Bronchial epithelial cell (primary cell): ENCODE measurements around the gene GALNS. TPM values are rescaled to one million over a fixed set of nuclear protein-coding genes. Genes with fewer than 3 reads are reported as not detected.

ENCODE experiments used
- DNase-seq: peaks from one replicate; pipeline ENCODE4 v3.0.0-alpha.2; 2010; ENCODE audit warnings: low read depth
- FAIRE-seq: peaks from 2 replicates; lab custom pipeline; 2011; peaks lifted over from hg19 to GRCh38; lab: Jason Lieb, UNC
- H3K27me3 ChIP-seq: 2 replicates; pipeline ENCODE4 v1.5.1; 2011; ENCODE audit warnings: low read length; ENCODE audit not compliant: control insufficient read depth, insufficient read depth
- H3K36me3 ChIP-seq: 2 replicates; pipeline ENCODE4 v1.5.1; 2011; ENCODE audit warnings: low read length; ENCODE audit not compliant: control insufficient read depth, insufficient read depth
- H3K4me3 ChIP-seq: 2 replicates; pipeline ENCODE4 v1.5.1; 2011; ENCODE audit warnings: mild to moderate bottlenecking, low read depth, low read length, control low read depth
- total RNA-seq: library from RNA; depleted of rRNA; stranded (reverse); fragments of >200 nt; gene quantifications from 2 replicates; pipeline ENCODE4 v1.2.1, GENCODE V29; 2014
- TF ChIP-seq, protein P1 (sequence below): IDR thresholded peaks from 2 replicates; pipeline ENCODE4 v1.5.1; 2011; ENCODE audit warnings: mild to moderate bottlenecking, moderate library complexity, low read length, control low read depth, inconsistent platforms; ENCODE audit not compliant: insufficient read depth, severe bottlenecking

The GALNS gene
- total RNA-seq, 1 donor from 2014 or later = 16.3 TPM

DNA sequence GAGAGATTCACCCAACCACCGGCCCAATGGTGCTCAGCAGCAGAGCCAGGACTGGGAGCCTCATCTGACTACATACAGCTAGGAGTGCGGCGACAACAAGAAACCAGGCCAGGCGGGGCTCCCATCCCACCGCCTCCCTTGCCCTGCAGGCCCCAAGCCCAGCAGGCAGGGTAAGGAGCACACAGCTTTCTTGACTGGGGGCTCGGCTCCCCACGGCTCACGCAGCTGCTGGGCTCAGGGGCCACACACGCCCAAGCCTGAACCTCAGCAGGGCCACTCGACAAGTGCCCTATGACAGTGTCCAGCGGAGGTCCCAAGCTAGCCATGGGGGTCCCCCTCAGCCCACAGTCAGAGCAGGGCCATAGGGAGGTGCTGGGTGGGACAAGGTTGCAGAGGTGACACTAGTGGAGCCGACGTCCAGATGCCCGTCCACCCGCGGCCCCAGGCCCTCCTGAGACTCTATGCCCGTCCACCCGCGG, 85.4 kb downstream of the GALNS start:
- FAIRE-seq (no peak), DNase-seq (no peak)
- peak overlapping the region; percentile 2 for H3K4me3 ChIP-seq
- TF ChIP-seq, protein P1, sequence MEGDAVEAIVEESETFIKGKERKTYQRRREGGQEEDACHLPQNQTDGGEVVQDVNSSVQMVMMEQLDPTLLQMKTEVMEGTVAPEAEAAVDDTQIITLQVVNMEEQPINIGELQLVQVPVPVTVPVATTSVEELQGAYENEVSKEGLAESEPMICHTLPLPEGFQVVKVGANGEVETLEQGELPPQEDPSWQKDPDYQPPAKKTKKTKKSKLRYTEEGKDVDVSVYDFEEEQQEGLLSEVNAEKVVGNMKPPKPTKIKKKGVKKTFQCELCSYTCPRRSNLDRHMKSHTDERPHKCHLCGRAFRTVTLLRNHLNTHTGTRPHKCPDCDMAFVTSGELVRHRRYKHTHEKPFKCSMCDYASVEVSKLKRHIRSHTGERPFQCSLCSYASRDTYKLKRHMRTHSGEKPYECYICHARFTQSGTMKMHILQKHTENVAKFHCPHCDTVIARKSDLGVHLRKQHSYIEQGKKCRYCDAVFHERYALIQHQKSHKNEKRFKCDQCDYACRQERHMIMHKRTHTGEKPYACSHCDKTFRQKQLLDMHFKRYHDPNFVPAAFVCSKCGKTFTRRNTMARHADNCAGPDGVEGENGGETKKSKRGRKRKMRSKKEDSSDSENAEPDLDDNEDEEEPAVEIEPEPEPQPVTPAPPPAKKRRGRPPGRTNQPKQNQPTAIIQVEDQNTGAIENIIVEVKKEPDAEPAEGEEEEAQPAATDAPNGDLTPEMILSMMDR = no peak
- no peaks in the 10 kb centered on the region for H3K27me3 ChIP-seq
- peaks cover 3% of the 10 kb centered on the region for H3K36me3 ChIP-seq

DNA sequence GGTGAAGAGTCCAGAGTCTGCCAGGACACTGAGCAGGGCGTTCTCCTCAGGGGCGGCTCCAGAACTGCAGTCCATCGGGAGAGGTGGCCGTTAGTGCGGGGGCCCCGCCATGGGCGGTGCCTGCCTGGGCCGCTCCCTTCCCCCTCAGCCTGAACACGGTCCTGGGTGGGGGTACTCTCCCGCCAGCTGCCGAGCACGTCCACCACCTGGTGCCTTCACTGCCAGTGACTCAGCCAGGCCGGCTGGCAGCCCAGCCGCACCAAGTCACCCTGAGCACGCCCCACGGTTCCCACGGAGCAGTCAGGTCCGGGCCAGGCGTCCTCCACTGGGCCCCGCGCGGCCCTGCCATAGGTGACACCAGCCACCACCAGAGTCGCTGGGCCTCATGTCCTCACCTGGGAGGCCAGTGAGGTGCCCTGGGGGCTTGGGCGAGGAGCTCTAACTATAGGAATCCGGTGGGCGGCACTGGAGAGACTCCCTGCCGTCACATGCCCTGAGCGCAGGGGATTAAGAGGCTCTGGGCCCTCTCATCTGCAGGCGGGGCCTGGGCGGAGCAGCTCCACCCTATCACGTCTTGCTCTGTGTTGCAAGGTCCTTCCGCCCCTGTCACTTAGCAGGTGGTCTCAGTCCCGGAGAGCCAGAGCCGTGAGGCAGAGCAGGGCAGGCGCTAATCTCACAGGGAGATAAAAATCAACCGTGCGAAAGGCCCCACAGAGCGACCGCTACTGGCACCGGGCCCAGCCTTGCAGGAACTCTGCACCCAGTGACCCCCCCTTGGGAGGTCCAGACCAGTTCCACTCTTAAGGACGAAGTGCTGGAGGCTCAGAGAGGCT, 86.1 kb downstream of the GALNS start:
- DNase-seq (peak; percentile 81), FAIRE-seq (no peak)
- Histone ChIP-seq H3K36me3 (peaks cover 5% of the 10 kb centered on the region), H3K27me3 (no peaks in the 10 kb centered on the region), H3K4me3 (peak overlapping the region; percentile 16)
- TF ChIP-seq, protein P1 = no peak

DNA sequence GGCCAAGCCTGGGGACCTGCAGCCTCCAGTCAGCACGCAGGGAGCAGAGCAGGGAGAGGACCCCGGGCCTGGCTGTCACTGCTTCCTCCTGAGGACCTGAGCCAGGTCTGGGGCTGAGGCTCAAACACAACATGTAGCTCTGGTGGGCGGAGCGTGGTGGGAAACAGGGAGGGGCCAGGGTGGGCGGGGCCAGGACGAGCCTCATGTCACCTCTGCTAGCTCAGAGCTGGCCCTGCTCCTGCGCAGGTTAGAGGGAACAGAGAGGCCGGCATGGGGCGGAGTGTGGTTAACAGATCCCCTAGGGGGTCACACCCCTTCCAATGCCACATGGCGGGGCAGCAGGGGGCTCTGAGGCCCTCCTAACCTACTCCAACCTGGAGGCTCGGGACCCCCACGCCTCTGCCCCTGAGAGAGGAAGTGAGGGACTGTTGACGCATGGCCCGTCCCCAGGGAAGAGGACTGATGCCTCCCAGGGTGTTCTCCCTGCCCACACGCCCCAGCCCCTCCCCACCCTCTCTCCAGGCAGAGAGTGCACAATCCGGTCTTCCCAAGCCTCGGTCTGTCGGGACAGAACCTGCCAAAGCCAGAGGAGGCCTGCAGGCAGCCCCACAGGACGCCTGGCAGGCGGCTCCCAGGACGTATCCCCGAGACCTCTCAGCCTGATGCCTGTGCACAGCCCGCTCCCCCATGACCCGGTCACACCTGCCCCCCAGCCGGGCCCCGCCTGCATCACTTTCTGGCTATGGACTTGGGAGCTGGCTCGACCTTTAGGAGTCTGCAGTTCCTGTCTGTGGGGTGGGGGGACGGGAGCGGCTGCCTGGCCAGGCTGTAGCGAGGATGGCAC, 86.9 kb downstream of the GALNS start:
- FAIRE-seq (no peak), DNase-seq (peak; percentile 56)
- Histone ChIP-seq H3K4me3 (peak overlapping the region; percentile 16), H3K27me3 (no peaks in the 10 kb centered on the region), H3K36me3 (peaks cover 4% of the 10 kb centered on the region)
- TF ChIP-seq, protein P1 = no peak

DNA sequence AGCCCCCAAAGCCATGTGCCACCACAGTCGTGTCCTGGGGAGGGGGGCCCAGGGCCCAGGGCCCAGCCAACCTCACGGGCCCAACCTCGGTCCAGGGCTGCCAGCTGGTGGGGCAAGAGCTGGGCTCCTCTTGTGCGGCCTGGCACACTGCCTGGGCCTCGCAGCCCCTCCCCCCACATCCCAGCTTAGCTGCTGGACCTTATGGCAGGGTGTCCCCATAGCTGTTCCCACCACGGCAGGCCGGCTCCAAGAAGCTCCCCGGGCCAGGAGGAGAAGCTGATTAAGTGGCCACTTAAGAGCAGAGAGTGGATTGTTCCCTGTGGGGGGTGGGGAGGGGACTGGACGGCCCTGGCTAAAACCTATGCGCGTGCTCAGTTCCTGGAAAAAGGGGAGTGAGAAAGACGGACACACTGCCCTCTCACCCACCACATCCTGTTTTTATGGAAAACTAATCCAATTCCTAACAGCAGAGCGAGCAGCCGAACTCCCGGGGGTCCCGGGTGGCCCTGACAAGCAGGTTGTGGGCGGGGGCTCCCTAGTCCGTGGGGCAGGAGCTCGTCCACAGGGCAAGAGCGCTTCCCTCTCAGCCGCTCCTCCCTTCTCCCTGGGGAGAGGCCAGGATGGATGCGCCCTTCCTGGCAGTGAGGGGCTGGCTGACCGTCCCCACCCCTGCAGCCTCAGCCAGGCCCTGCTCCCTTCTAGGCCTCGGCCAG, 88.5 kb downstream of the GALNS start:
- FAIRE-seq = no peak
- H3K36me3 ChIP-seq = peaks cover 9% of the 10 kb centered on the region

DNA sequence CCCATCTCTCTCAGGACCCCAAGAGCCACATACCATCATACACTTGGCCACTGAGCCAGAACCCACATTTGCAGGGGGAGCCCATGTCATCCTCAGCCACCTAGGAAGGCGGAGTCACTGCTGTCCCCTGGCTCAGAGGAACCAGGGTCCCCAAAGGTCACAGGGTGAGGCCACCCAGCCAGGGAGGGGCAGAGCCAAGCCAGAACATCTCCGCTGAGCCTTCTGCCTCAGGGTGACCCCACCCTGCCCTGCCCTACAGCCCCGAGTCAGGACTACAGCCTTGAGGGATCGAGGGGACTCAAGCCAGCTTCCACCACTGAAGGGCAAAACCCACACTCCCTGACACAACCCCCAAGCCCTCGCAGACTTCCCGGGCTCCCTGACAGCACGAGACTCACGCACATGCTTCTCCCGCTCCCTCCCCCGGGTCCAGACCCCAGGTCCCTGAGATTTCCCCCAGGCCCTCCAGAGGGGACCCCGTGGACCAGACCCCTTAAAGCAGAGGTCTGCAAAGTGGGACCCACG, 89.1 kb downstream of the GALNS start:
- FAIRE-seq (no peak), DNase-seq (no peak)
- Histone ChIP-seq H3K36me3 (peaks cover 12% of the 10 kb centered on the region), H3K4me3 (no peak overlapping the region), H3K27me3 (no peaks in the 10 kb centered on the region)
- TF ChIP-seq, protein P1 = no peak

More for the DNA sequence above, 88.5 kb downstream of the GALNS start:
- Histone ChIP-seq H3K4me3 (no peak overlapping the region), H3K27me3 (no peaks in the 10 kb centered on the region)
- no peak for DNase-seq
- TF ChIP-seq, protein P1 = no peak
